H9 (cell line): ENCODE data around the gene KCNIP4. TPM values are rescaled to one million over a fixed set of nuclear protein-coding genes. Genes with fewer than 3 reads are reported as not detected.

Source experiments
- DNase-seq: peaks from one replicate; pipeline ENCODE4 v3.0.0-alpha.2; 2017
- H2AFZ ChIP-seq: one replicate; pipeline ENCODE4 v1.6.1; 2013; ENCODE audit warnings: mild to moderate bottlenecking, low read length, control low read depth, moderate library complexity
- H2AK5ac ChIP-seq: 2 replicates; pipeline ENCODE4 v1.6.1; 2013; ENCODE audit warnings: low read length, control low read depth, mixed read lengths; ENCODE audit not compliant: insufficient read length
- H2BK120ac ChIP-seq: one replicate; pipeline ENCODE4 v1.6.1; 2013; ENCODE audit warnings: low read depth, mild to moderate bottlenecking, low read length, control low read depth, inconsistent platforms; ENCODE audit not compliant: poor library complexity, severe bottlenecking
- H2BK12ac ChIP-seq: 2 replicates; pipeline ENCODE4 v1.6.1; 2013; ENCODE audit warnings: low read length, control low read depth, mixed read lengths, low read depth; ENCODE audit not compliant: insufficient read length
- H2BK15ac ChIP-seq: 2 replicates; pipeline ENCODE4 v1.6.1; 2013; ENCODE audit warnings: low read depth, low read length, control low read depth
- H2BK20ac ChIP-seq: one replicate; pipeline ENCODE4 v1.6.1; 2013; ENCODE audit warnings: low read depth, mild to moderate bottlenecking, low read length, control low read depth, inconsistent platforms; ENCODE audit not compliant: poor library complexity, severe bottlenecking
- H2BK5ac ChIP-seq: 2 replicates; pipeline ENCODE4 v1.6.1; 2013; ENCODE audit warnings: low read length, control low read depth, mixed read lengths; ENCODE audit not compliant: insufficient read length
- H3K14ac ChIP-seq: 2 replicates; pipeline ENCODE4 v1.6.1; 2013; ENCODE audit warnings: low read length, control low read depth; ENCODE audit not compliant: insufficient read depth
- H3K18ac ChIP-seq: 2 replicates; pipeline ENCODE4 v1.6.1; 2013; ENCODE audit warnings: low read depth, mild to moderate bottlenecking, mixed read lengths, low read length, control low read depth; ENCODE audit not compliant: insufficient read length
- H3K23ac ChIP-seq: 2 replicates; pipeline ENCODE4 v1.6.1; 2013; ENCODE audit warnings: low read length, control low read depth, mixed read lengths, low read depth; ENCODE audit not compliant: insufficient read length
- H3K23me2 ChIP-seq: 2 replicates; pipeline ENCODE4 v1.6.1; 2013; ENCODE audit warnings: low read depth, mild to moderate bottlenecking, mixed read lengths, low read length, control low read depth; ENCODE audit not compliant: insufficient read length, poor library complexity, severe bottlenecking
- H3K27ac ChIP-seq: 2 replicates; pipeline ENCODE4 v1.5.1; 2013; ENCODE audit warnings: low read length, control low read depth, mixed read lengths, low read depth; ENCODE audit not compliant: insufficient read length
- H3K27me3 ChIP-seq: 2 replicates; pipeline ENCODE4 v1.6.1; 2013; ENCODE audit warnings: low read length, control low read depth, inconsistent platforms; ENCODE audit not compliant: insufficient read depth
- H3K4ac ChIP-seq: 2 replicates; pipeline ENCODE4 v1.6.1; 2013; ENCODE audit warnings: low read depth, mild to moderate bottlenecking, control low read depth, inconsistent platforms, low read length, moderate library complexity
- H3K4me1 ChIP-seq: 2 replicates; pipeline ENCODE4 v1.6.1; 2013; ENCODE audit warnings: low read length, control low read depth, inconsistent platforms; ENCODE audit not compliant: insufficient read depth
- H3K4me2 ChIP-seq: 2 replicates; pipeline ENCODE4 v1.6.1; 2013; ENCODE audit warnings: low read length, control low read depth, mixed read lengths; ENCODE audit not compliant: insufficient read length, insufficient read depth
- H3K56ac ChIP-seq: 2 replicates; pipeline ENCODE4 v1.6.1; 2013; ENCODE audit warnings: low read depth, mild to moderate bottlenecking, mixed read lengths, low read length, control low read depth; ENCODE audit not compliant: insufficient read length
- H3K79me1 ChIP-seq: 2 replicates; pipeline ENCODE4 v1.6.1; 2013; ENCODE audit warnings: low read depth, mild to moderate bottlenecking, moderate library complexity, low read length, control low read depth, inconsistent platforms; ENCODE audit not compliant: insufficient read depth, poor library complexity, severe bottlenecking
- H3K79me2 ChIP-seq: 2 replicates; pipeline ENCODE4 v1.6.1; 2013; ENCODE audit warnings: low read length, control low read depth, inconsistent platforms; ENCODE audit not compliant: insufficient read depth
- H3K9ac ChIP-seq: 2 replicates; pipeline ENCODE4 v1.6.1; 2013; ENCODE audit warnings: low read length, control low read depth, mixed read lengths; ENCODE audit not compliant: insufficient read length; ENCODE audit errors: extremely low read depth
- H3K9me3 ChIP-seq: one replicate; pipeline ENCODE4 v1.6.1; 2013; ENCODE audit warnings: low read depth, low read length, inconsistent platforms; ENCODE audit not compliant: control insufficient read depth
- H3T11ph ChIP-seq: one replicate; pipeline ENCODE4 v1.6.1; 2013; ENCODE audit warnings: mild to moderate bottlenecking, low read length, control low read depth, inconsistent platforms
- H4K20me1 ChIP-seq: one replicate; pipeline ENCODE4 v1.6.1; 2013; ENCODE audit not compliant: control insufficient read depth, insufficient read length, insufficient read depth
- H4K5ac ChIP-seq: 2 replicates; pipeline ENCODE4 v1.6.1; 2013; ENCODE audit warnings: low read depth, mild to moderate bottlenecking, mixed read lengths, low read length, control low read depth; ENCODE audit not compliant: insufficient read length
- H4K8ac ChIP-seq: replicated peaks from 2 replicates; pipeline ENCODE4 v1.6.1; 2013; ENCODE audit warnings: low read length, control low read depth, mixed read lengths, low read depth; ENCODE audit not compliant: insufficient read length
- H4K91ac ChIP-seq: 2 replicates; pipeline ENCODE4 v1.6.1; 2013; ENCODE audit warnings: low read depth, mild to moderate bottlenecking, moderate library complexity, mixed read lengths, low read length, control low read depth; ENCODE audit not compliant: insufficient read length
- H3K27ac Mint-ChIP-seq, 3 experiments: 2 replicates in 2 of 3; 3 replicates in 1 of 3; pipeline ENCODE4 v1.8.0; 2020 to 2021; ENCODE audit warnings: mixed read lengths in 3 of 3, mild to moderate bottlenecking in 1 of 3, moderate library complexity in 1 of 3
- H3K27me3 Mint-ChIP-seq: 2 replicates; pipeline ENCODE4 v1.8.0; 2021; ENCODE audit warnings: low read depth, mild to moderate bottlenecking, moderate library complexity, mixed read lengths
- H3K36me3 Mint-ChIP-seq, 3 experiments: 2 replicates in 2 of 3; 3 replicates in 1 of 3; pipeline ENCODE4 v1.8.0; 2020 to 2021; ENCODE audit warnings: low read depth in 3 of 3, mixed read lengths in 3 of 3; ENCODE audit not compliant: insufficient read depth in 1 of 3
- H3K4me1 Mint-ChIP-seq, 2 experiments: 2 replicates each; pipeline ENCODE4 v1.8.0; 2020; ENCODE audit warnings: mixed read lengths in 2 of 2
- H3K4me3 Mint-ChIP-seq, 2 experiments: 2 replicates in 1 of 2; 3 replicates in 1 of 2; pipeline ENCODE4 v1.8.0; 2020 to 2021; ENCODE audit warnings: mild to moderate bottlenecking in 2 of 2, mixed read lengths in 2 of 2, moderate library complexity in 1 of 2
- H3K9me3 Mint-ChIP-seq, 2 experiments: 2 replicates in 1 of 2; 3 replicates in 1 of 2; pipeline ENCODE4 v1.8.0; 2020; ENCODE audit warnings: mild to moderate bottlenecking in 2 of 2, mixed read lengths in 2 of 2, moderate library complexity in 1 of 2
- CTCF ChIP-seq: fragments of 200-600 bp; sonication (generic); conservative IDR thresholded peaks from 3 replicates; pipeline ENCODE4 v1.8.0; 2021; ENCODE audit warnings: antibody characterized with exemption, mild to moderate bottlenecking
- WGBS: extraction: QIAGEN DNeasy Blood & Tissue Kit; methylation state at CpG from one replicate; pipeline ENCODE4 v1.1.7; 2013; ENCODE audit warnings: missing lambda C conversion rate, low lambda C conversion rate, mixed read lengths; ENCODE audit not compliant: insufficient read length; ENCODE audit errors: extremely low coverage; 5-methylcytosine and 5-hydroxymethylcytosine counted together
- total RNA-seq: library from RNA; stranded (reverse); gene quantifications from 2 replicates; pipeline ENCODE4 v1.2.1, GENCODE V29; 2021

KCNIP4 gene
- total RNA-seq, 1 experiment from 2014 or later, result not detected

DNA sequence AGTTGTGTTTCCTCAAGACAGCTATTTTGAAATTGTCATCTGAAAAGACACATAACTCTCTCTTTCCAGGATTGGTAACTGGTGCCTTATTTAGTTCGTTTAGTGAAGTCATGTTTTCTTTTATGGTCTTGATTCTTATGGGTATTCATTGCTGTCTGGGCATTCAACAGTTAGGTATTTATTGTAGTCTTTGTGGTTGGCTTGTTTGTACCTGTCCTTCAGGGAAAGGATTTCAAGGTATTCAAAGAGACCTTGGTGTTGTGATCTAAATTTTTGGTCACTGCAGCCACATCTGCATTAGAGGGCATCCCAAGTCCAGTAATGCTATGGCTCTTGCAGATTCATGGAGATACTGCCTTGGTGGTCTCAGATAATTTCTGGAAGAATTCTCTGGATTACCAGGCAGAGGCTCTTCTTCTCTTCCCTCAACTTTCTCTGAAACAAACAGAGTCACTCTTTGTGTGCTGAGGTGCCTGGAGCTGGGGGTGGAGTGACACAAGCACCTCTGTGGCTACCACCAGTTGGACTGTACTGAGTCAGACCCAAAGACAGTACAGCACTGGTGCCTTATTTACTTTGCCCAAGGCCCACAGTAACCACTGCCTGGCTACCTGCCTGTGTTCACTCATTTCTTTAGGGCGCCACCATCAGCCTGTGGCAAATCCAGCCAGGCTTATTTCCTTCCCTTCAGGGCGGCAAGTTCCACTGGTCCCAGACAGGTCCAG, 620.4 kb downstream of the KCNIP4 start:
- no peak overlapping the region for H2AK5ac ChIP-seq
- no peak overlapping the region for H3K4me3 Mint-ChIP-seq
- no peak overlapping the region for H3K23ac ChIP-seq
- no peak overlapping the region for H3K4ac ChIP-seq
- peaks cover 0 to 9% (median 2%) of the 10 kb centered on the region in 3 experiments; a peak in 5 of 7 replicates for H3K36me3 Mint-ChIP-seq
- H3K56ac ChIP-seq, result no peak overlapping the region
- H3K79me1 ChIP-seq, result no peaks in the 10 kb centered on the region
- no peaks in the 10 kb centered on the region for H4K20me1 ChIP-seq
- no peaks in the 10 kb centered on the region for H3K27me3 ChIP-seq
- no peaks in the 10 kb centered on the region for H3K79me2 ChIP-seq
- no peak overlapping the region for H2BK5ac ChIP-seq
- no peak overlapping the region for H2BK120ac ChIP-seq
- DNase-seq, result no peak
- H3K9me3 ChIP-seq, result no peaks in the 10 kb centered on the region
- H3K18ac ChIP-seq, result no peak overlapping the region
- no peak overlapping the region; a peak in 1 of 7 replicates for H3K27ac Mint-ChIP-seq
- no peak overlapping the region for H2BK15ac ChIP-seq
- H4K8ac ChIP-seq, result no peak overlapping the region
- TF ChIP-seq CTCF, result no peak
- no peak overlapping the region for H4K5ac ChIP-seq
- H3K9ac ChIP-seq, result no peak overlapping the region
- H3K4me2 ChIP-seq, result no peak overlapping the region
- no peak overlapping the region for H2BK12ac ChIP-seq
- H3K9me3 Mint-ChIP-seq, result peaks cover 12 to 16% of the 10 kb centered on the region in 2 experiments; a peak in 3 of 5 replicates
- no peak overlapping the region for H2BK20ac ChIP-seq
- no peak overlapping the region for H3T11ph ChIP-seq
- H3K23me2 ChIP-seq, result no peaks in the 10 kb centered on the region
- no CpG with 5 or more reads among the region's 3 CpGs for WGBS
- H3K4me1 ChIP-seq, result no peaks in the 10 kb centered on the region
- H3K27ac ChIP-seq, result no peak overlapping the region
- H4K91ac ChIP-seq, result no peak overlapping the region
- no peak overlapping the region for H3K14ac ChIP-seq
- no peaks in the 10 kb centered on the region for H3K27me3 Mint-ChIP-seq
- H2AFZ ChIP-seq, result no peak overlapping the region
- H3K4me1 Mint-ChIP-seq, result no peaks in the 10 kb centered on the region
